Glutamatergic neuron (in vitro differentiated cells): Measurements from ENCODE around the gene STON2. TPM values are rescaled to one million over a fixed set of nuclear protein-coding genes. Genes with fewer than 3 reads are reported as not detected.

Experiments used
- DNase-seq: peaks from one replicate; pipeline ENCODE4 v3.0.0; 2022
- H3K27ac Mint-ChIP-seq: one replicate; pipeline ENCODE4 v1.8.0; 2020; ENCODE audit warnings: mild to moderate bottlenecking, mixed read lengths, inconsistent platforms; ENCODE audit not compliant: unreplicated experiment
- H3K27me3 Mint-ChIP-seq: one replicate; pipeline ENCODE4 v1.8.0; 2020; ENCODE audit warnings: mild to moderate bottlenecking, moderate library complexity, mixed read lengths, inconsistent platforms; ENCODE audit not compliant: unreplicated experiment
- H3K36me3 Mint-ChIP-seq: one replicate; pipeline ENCODE4 v1.8.0; 2020; ENCODE audit warnings: mild to moderate bottlenecking, mixed read lengths, inconsistent platforms; ENCODE audit not compliant: unreplicated experiment
- H3K4me1 Mint-ChIP-seq: one replicate; pipeline ENCODE4 v1.8.0; 2020; ENCODE audit warnings: mild to moderate bottlenecking, low read depth, mixed read lengths, inconsistent platforms; ENCODE audit not compliant: unreplicated experiment
- H3K4me3 Mint-ChIP-seq: one replicate; pipeline ENCODE4 v1.8.0; 2020; ENCODE audit warnings: mild to moderate bottlenecking, mixed read lengths, inconsistent platforms; ENCODE audit not compliant: unreplicated experiment
- H3K9me3 Mint-ChIP-seq: one replicate; pipeline ENCODE4 v1.8.0; 2020; ENCODE audit warnings: mild to moderate bottlenecking, moderate library complexity, mixed read lengths, inconsistent platforms; ENCODE audit not compliant: unreplicated experiment
- CTCF ChIP-seq: fragments of 200-600 bp; sonication (generic); IDR thresholded peaks from one replicate; pipeline ENCODE4 v1.5.0; 2021; ENCODE audit not compliant: partially characterized antibody, unreplicated experiment
- total RNA-seq: library from RNA; stranded (reverse); fragmentation: NEBNext Ultra II Directional; extraction: Animal tissue kit (Norgen Biotek cat#: 25700); gene quantifications from one replicate; pipeline ENCODE4 v1.2.1, GENCODE V29; 2021; ENCODE audit not compliant: unreplicated experiment

STON2 gene
- total RNA-seq, 1 donor from 2014 or later: 278 TPM

GRCh38 chr14:81366214-81366613 lies 33.9 kb downstream of the STON2 start:
- Mint-ChIP-seq H3K9me3 (no peaks in the 10 kb centered on the region), H3K27me3 (no peaks in the 10 kb centered on the region), H3K27ac (peak overlapping the region; percentile 43), H3K4me3 (no peak overlapping the region), H3K36me3 (peaks cover 3% of the 10 kb centered on the region), H3K4me1 (peaks cover 30% of the 10 kb centered on the region)
- TF ChIP-seq CTCF: no peak
- peak; percentile 24 for DNase-seq

DNA sequence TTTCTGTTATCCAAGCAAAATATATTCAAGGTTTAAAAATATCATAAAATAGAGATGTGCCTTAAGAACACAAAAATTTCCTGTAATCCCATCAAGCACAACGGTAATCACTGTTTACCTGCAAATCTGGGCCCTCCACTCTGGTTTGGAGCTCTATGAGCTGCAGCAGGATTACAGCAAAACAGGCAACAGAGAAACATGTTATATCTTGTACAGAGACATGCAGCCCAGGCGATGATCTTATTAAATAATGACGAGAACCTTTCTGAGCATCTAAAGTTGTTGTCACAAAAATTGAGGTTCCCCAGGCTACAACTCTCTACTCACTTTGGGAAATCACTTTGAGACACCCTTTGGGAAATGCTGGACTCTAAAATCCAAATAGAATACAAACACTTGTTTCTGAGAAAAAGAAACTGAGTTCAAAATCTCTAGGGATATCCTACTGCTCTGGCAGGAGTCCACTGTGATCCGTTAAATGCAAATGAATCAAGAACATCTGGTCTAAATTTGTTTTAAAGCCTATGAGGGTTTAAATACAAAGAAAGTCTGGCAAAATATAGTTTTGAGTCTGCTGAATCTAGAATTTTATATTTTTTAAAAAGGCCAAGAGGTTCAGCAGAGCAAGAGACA lies 36.3 kb downstream of the STON2 start:
- H3K27me3 Mint-ChIP-seq: no peaks in the 10 kb centered on the region
- H3K9me3 Mint-ChIP-seq: no peaks in the 10 kb centered on the region
- no peak overlapping the region for H3K4me3 Mint-ChIP-seq
- peaks cover 5% of the 10 kb centered on the region for H3K36me3 Mint-ChIP-seq
- no peak overlapping the region for H3K27ac Mint-ChIP-seq
- no peak for TF ChIP-seq CTCF
- peaks cover 24% of the 10 kb centered on the region for H3K4me1 Mint-ChIP-seq
- DNase-seq: no peak

DNA sequence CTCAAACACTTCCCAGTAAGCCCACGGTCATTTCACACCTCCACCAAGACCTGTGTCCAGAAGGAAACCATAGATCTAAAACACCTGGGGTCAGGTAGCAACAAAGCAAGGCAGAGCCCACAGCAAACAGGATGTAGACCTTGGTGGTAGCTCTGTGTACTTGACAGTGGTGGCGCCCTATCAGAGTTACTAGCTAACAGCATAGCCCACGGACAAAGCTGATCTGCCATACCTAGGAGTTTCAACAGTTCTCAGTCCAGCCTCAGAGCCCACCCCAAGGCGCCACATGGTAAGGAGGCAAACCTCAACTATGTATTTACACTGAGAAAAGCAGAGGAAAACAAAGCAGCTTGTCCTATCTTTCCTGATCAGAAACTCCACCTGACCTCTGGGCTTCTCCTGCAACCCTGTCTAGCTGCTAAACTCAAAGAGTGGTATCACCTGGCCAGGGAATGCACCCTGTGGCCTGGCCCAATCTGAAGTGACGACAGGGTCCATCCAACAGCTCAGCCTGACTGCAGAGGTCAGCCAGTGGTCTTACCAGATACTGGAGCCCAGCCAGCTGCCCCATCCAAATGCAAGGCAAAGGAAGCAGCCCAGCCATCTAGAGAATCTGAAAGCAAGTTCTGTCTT lies 46.3 kb downstream of the STON2 start:
- Mint-ChIP-seq H3K4me1 (peaks cover 9% of the 10 kb centered on the region), H3K4me3 (no peak overlapping the region), H3K36me3 (peaks cover 13% of the 10 kb centered on the region), H3K9me3 (peaks cover 12% of the 10 kb centered on the region), H3K27ac (no peak overlapping the region), H3K27me3 (no peaks in the 10 kb centered on the region)
- DNase-seq: no peak
- no peak for TF ChIP-seq CTCF

DNA sequence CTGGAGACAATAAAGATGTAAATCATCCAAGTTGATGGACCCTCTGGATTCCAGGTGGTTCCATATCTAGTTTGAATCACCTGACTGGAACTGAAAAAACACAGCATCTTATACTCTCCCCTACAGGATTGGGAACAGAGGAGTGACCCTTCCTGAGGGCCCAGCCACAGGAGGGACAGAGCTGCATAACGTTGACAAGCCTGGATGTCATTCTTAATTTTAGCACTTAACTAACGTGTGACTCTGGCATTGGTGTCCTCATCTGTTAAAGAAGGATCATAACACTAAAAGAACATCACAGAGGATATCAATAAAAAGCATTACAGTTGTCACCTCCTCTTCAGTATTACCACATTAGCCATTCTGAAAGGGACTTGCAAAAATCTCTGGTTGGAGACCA lies 47.7 kb downstream of the STON2 start:
- peaks cover 12% of the 10 kb centered on the region for H3K9me3 Mint-ChIP-seq
- no peak overlapping the region for H3K27ac Mint-ChIP-seq
- H3K27me3 Mint-ChIP-seq: no peaks in the 10 kb centered on the region
- DNase-seq: no peak
- peaks cover 13% of the 10 kb centered on the region for H3K36me3 Mint-ChIP-seq
- no peak overlapping the region for H3K4me3 Mint-ChIP-seq
- TF ChIP-seq CTCF: no peak
- H3K4me1 Mint-ChIP-seq: peaks cover 17% of the 10 kb centered on the region

- no peak for TF ChIP-seq CTCF
- H3K27ac Mint-ChIP-seq: no peak overlapping the region
- H3K36me3 Mint-ChIP-seq: peaks cover 13% of the 10 kb centered on the region
- H3K4me1 Mint-ChIP-seq: peaks cover 22% of the 10 kb centered on the region
- no peaks in the 10 kb centered on the region for H3K27me3 Mint-ChIP-seq
- peaks cover 12% of the 10 kb centered on the region for H3K9me3 Mint-ChIP-seq
- DNase-seq: no peak
- H3K4me3 Mint-ChIP-seq: no peak overlapping the region
Measured at GRCh38 chr14:81351205-81351604, 48.9 kb downstream of the STON2 start.
